Smooth muscle cell (in vitro differentiated cells): Measurements from ENCODE around the gene PPAN. TPM values are rescaled to one million over a fixed set of nuclear protein-coding genes. Genes with fewer than 3 reads are reported as not detected.

Source experiments
- DNase-seq: peaks from one replicate; lab custom pipeline; 2025; ENCODE audit not compliant: unreplicated experiment; lab: John Stamatoyannopoulos, UW
- H2AFZ ChIP-seq: fragments of 200-600 bp; sonication (generic); 2 replicates; pipeline ENCODE4 v1.6.0; 2016; ENCODE audit warnings: antibody characterized with exemption, low read depth, mild to moderate bottlenecking
- H3F3A ChIP-seq: fragments of 200-600 bp; sonication (generic); 2 replicates; pipeline ENCODE4 v1.6.0; 2017; ENCODE audit warnings: antibody characterized with exemption, low read depth
- H3K27ac ChIP-seq: fragments of 200-600 bp; sonication (generic); 2 replicates; pipeline ENCODE4 v1.5.1; 2016; ENCODE audit warnings: low read depth, mild to moderate bottlenecking
- H3K27me3 ChIP-seq: fragments of 200-600 bp; sonication (generic); 2 replicates; pipeline ENCODE4 v1.6.1; 2016; ENCODE audit warnings: low read depth, mild to moderate bottlenecking
- H3K36me3 ChIP-seq: fragments of 200-600 bp; sonication (generic); 2 replicates; pipeline ENCODE4 v1.5.1; 2016; ENCODE audit warnings: low read depth
- H3K4me1 ChIP-seq: fragments of 200-600 bp; sonication (generic); 2 replicates; pipeline ENCODE4 v1.5.1; 2016; ENCODE audit warnings: low read depth
- H3K4me2 ChIP-seq: fragments of 200-600 bp; sonication (generic); 2 replicates; pipeline ENCODE4 v1.6.0; 2016; ENCODE audit warnings: mild to moderate bottlenecking
- H3K4me3 ChIP-seq: fragments of 200-600 bp; sonication (generic); 2 replicates; pipeline ENCODE4 v1.5.1; 2016; ENCODE audit warnings: mild to moderate bottlenecking
- H3K79me2 ChIP-seq: fragments of 200-600 bp; sonication (generic); 2 replicates; pipeline ENCODE4 v1.6.0; 2016; ENCODE audit warnings: low read depth, mild to moderate bottlenecking
- H3K9ac ChIP-seq: fragments of 200-600 bp; sonication (generic); 2 replicates; pipeline ENCODE4 v1.6.0; 2016; ENCODE audit warnings: low read depth
- H3K9me3 ChIP-seq: fragments of 200-600 bp; sonication (generic); replicated peaks from 2 replicates; pipeline ENCODE4 v1.5.1; 2016; ENCODE audit warnings: low read depth
- H4K20me1 ChIP-seq: fragments of 200-600 bp; sonication (generic); 2 replicates; pipeline ENCODE4 v1.6.0; 2016; ENCODE audit warnings: low read depth
- CTCF ChIP-seq: fragments of 200-600 bp; sonication (generic); IDR thresholded peaks from 2 replicates; pipeline ENCODE4 v1.5.1; 2017; ENCODE audit warnings: borderline replicate concordance, mild to moderate bottlenecking, antibody characterized with exemption; ENCODE audit not compliant: insufficient read depth, poor library complexity, severe bottlenecking
- WGBS: methylation state at CpG from one replicate; pipeline ENCODE4 v1.1.7; 2016; ENCODE audit warnings: low lambda C conversion rate; 5-methylcytosine and 5-hydroxymethylcytosine counted together
- polyA plus RNA-seq: library from polyadenylated mRNA; unstranded; fragments of >200 nt; fragmentation: Nextera tagmentation; extraction: Ambion mirVana; gene quantifications from 2 replicates; pipeline ENCODE4 v1.2.1, GENCODE V29; 2016
- total RNA-seq: library from RNA; depleted of rRNA; stranded (reverse); fragments of >200 nt; gene quantifications from 2 replicates; pipeline ENCODE4 v1.2.3, GENCODE V29; 2014

Gene PPAN
- total and polyA plus RNA-seq, 2 experiments from 2014 or later, result 11.1 to 22.6 TPM

GRCh38 chr19:10113964-10114650, 7.9 kb downstream of the PPAN start:
- Histone ChIP-seq H2AFZ (no peak overlapping the region), H4K20me1 (peaks cover 3% of the 10 kb centered on the region), H3K79me2 (peaks cover 19% of the 10 kb centered on the region), H3K27me3 (no peaks in the 10 kb centered on the region), H3K36me3 (no peaks in the 10 kb centered on the region), H3K4me3 (no peak overlapping the region), H3K4me2 (no peak overlapping the region), H3K4me1 (peaks cover 5% of the 10 kb centered on the region), H3K9ac (no peak overlapping the region), H3K27ac (no peak overlapping the region), H3K9me3 (no peaks in the 10 kb centered on the region), H3F3A (peaks cover 6% of the 10 kb centered on the region)
- DNase-seq, result no peak
- 95% methylated on average over 43 of the region's 43 CpGs for whole genome bisulfite sequencing
- TF ChIP-seq CTCF, result no peak

DNA sequence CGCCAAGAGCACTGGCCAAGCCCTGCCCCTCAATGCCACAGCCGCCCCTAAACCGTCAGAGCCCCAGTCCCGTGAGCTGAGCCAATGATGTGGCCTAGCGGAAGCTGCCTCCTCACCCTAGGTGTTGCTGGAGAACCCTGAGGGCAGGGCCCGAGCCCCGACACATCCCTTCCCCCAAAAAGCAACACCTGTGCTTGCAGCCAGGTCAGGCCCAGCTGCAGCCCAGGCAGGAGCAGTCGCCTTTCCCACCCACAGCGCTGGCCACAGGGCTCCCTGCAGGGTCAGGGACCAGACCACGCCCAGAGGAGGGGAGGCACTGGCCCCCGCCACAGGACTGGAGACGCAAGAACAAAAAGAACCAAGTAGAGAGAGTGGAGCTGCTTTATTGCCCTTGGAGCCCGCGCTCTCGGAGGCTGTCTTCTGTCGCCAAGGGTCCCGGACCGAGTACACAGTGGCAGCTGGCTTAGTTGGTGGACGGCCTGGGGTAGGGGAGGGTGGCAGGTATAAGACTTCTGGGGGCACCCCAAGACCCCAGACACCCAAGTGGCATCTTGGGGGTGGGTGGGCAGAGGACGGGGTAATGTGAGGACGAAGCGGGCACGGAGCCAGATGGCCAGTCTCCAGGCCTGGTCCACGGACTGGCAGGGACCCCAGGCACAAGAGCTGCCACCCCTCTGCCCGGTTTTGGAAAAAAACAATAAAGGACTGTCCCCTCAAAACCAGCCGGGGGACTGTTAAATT, 8.7 kb downstream of the PPAN start:
- Histone ChIP-seq H4K20me1 (peaks cover 3% of the 10 kb centered on the region), H3K9ac (no peak overlapping the region), H3K36me3 (no peaks in the 10 kb centered on the region), H3F3A (peaks cover 6% of the 10 kb centered on the region), H2AFZ (no peak overlapping the region), H3K4me1 (peaks cover 5% of the 10 kb centered on the region), H3K27ac (no peak overlapping the region), H3K27me3 (no peaks in the 10 kb centered on the region), H3K4me3 (no peak overlapping the region), H3K9me3 (no peaks in the 10 kb centered on the region), H3K79me2 (peaks cover 24% of the 10 kb centered on the region), H3K4me2 (no peak overlapping the region)
- no peak for DNase-seq
- WGBS, result 92% methylated on average over 22 of the region's 26 CpGs
- TF ChIP-seq CTCF, result no peak

DNA sequence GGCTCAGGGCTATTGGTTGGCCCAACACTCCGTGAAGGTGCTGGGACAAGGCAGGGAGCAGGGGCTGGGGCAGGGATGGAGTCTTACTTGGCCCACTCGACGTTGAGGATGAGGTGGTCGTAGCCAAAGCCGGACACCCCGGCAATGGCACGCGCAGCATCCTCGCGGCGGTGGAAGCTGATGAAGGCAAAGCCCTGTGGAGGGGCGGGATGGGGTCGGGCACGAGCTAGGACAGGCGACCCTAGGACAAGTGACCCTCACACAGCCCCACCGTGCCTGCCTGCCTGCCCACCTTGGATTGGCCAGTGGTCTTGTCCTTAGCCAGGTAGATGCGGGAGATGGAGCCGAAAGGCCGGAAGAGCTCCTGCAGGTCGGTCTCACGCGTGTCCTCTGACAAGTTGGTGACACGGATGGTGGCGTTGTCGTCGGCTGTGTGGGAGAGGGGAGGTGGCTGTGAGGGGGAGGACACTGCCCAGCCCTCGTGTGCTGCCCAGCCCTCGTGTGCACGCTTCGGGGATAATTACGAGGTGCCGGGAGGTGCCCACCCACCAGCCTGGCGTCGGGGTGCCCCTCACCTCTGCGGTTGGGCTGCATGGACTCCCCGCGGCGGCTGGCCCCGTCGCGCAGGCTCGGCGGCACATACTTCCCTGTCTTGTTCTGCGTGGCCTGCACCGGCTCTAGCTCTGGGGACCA, 9.4 kb downstream of the PPAN start:
- 96% methylated on average over 43 of the region's 45 CpGs for WGBS
- no peak overlapping the region for H3K4me3 ChIP-seq
- H3K9ac ChIP-seq, result no peak overlapping the region
- H3K9me3 ChIP-seq, result no peaks in the 10 kb centered on the region
- peaks cover 10% of the 10 kb centered on the region for H3F3A ChIP-seq
- H3K4me1 ChIP-seq, result peaks cover 5% of the 10 kb centered on the region
- H3K36me3 ChIP-seq, result no peaks in the 10 kb centered on the region
- H3K27me3 ChIP-seq, result no peaks in the 10 kb centered on the region
- no peak for TF ChIP-seq CTCF
- no peak overlapping the region for H3K27ac ChIP-seq
- H4K20me1 ChIP-seq, result peaks cover 3% of the 10 kb centered on the region
- peaks cover 24% of the 10 kb centered on the region for H3K79me2 ChIP-seq
- H2AFZ ChIP-seq, result no peak overlapping the region
- H3K4me2 ChIP-seq, result no peak overlapping the region
- no peak for DNase-seq
